Loucy (cell line): ENCODE data around the gene RPS6KA5.

Experiments used
- EZH2phosphoT487 ChIP-seq: fragments of 200-600 bp; IDR thresholded peaks from 2 replicates; pipeline ENCODE4 v1.6.1; 2018; ENCODE audit warnings: antibody characterized with exemption, mild to moderate bottlenecking, moderate library complexity, borderline replicate concordance
- TF ChIP-seq, protein P1 (sequence below): fragments of 200-600 bp; sonication (generic); conservative IDR thresholded peaks from 2 replicates; pipeline ENCODE4 v1.5.1; 2014; ENCODE audit warnings: mild to moderate bottlenecking, antibody characterized with exemption, low read length

DNA sequence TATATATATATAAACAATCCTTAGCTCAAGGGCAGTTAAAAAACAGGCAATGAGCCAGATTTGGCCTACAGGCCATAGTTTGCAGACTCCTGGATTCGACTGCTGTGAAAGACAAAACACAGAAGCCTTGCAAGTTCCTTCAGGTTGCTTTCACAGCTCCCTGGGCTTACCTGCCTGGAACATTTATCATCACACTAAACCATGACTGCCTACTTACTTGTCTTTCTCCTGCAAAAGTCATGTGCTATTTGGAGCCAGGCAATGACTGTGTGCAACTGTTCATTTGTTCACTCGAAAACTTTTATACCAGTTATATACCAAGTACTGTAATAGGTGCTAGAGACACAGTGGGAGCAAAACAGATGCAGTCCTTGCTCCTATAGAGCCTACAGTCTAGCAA is 2.2 kb upstream of the RPS6KA5 start:
- TF ChIP-seq, protein P1, sequence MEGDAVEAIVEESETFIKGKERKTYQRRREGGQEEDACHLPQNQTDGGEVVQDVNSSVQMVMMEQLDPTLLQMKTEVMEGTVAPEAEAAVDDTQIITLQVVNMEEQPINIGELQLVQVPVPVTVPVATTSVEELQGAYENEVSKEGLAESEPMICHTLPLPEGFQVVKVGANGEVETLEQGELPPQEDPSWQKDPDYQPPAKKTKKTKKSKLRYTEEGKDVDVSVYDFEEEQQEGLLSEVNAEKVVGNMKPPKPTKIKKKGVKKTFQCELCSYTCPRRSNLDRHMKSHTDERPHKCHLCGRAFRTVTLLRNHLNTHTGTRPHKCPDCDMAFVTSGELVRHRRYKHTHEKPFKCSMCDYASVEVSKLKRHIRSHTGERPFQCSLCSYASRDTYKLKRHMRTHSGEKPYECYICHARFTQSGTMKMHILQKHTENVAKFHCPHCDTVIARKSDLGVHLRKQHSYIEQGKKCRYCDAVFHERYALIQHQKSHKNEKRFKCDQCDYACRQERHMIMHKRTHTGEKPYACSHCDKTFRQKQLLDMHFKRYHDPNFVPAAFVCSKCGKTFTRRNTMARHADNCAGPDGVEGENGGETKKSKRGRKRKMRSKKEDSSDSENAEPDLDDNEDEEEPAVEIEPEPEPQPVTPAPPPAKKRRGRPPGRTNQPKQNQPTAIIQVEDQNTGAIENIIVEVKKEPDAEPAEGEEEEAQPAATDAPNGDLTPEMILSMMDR, result no peak
- TF ChIP-seq EZH2phosphoT487, result no peak
